OCI-LY1 (cell line): Measurements from ENCODE around the gene ZP1.

Experiments
- H2AFZ ChIP-seq: fragments of 200-600 bp; sonication (generic), shearing (Covaris generic); 2 replicates; pipeline ENCODE4 v1.6.0; 2014; ENCODE audit warnings: antibody characterized with exemption, mild to moderate bottlenecking, low read length
- H3F3A ChIP-seq: fragments of 200-600 bp; sonication (generic), shearing (Covaris generic); 2 replicates; pipeline ENCODE4 v1.6.0; 2014; ENCODE audit warnings: mild to moderate bottlenecking, antibody characterized with exemption, low read length, moderate library complexity; ENCODE audit not compliant: insufficient read depth
- H3K27ac ChIP-seq: fragments of 200-600 bp; sonication (generic); 2 replicates; pipeline ENCODE4 v1.5.1; 2014; ENCODE audit warnings: low read length, mixed run types, mild to moderate bottlenecking, low read depth; ENCODE audit not compliant: poor library complexity, severe bottlenecking
- H3K27me3 ChIP-seq: fragments of 200-600 bp; sonication (generic); 2 replicates; pipeline ENCODE4 v1.6.0; 2014; ENCODE audit warnings: antibody characterized with exemption, mild to moderate bottlenecking, low read length, moderate library complexity; ENCODE audit not compliant: insufficient read depth
- H3K36me3 ChIP-seq: fragments of 200-600 bp; sonication (generic); 2 replicates; pipeline ENCODE4 v1.6.1; 2014; ENCODE audit warnings: mild to moderate bottlenecking, antibody characterized with exemption, low read length, moderate library complexity, mixed read lengths; ENCODE audit not compliant: insufficient read depth
- H3K4me1 ChIP-seq: fragments of 200-600 bp; sonication (generic); 2 replicates; pipeline ENCODE4 v1.5.1; 2014; ENCODE audit warnings: mild to moderate bottlenecking, low read length, moderate library complexity; ENCODE audit not compliant: insufficient read depth, severe bottlenecking
- H3K4me2 ChIP-seq: fragments of 200-600 bp; sonication (generic), shearing (Covaris generic); 2 replicates; pipeline ENCODE4 v1.6.1; 2014; ENCODE audit warnings: low read length
- H3K4me3 ChIP-seq: fragments of 200-600 bp; sonication (generic); 2 replicates; pipeline ENCODE4 v1.5.1; 2014; ENCODE audit warnings: low read length, low read depth, mild to moderate bottlenecking, mixed read lengths; ENCODE audit not compliant: poor library complexity, severe bottlenecking
- H3K79me2 ChIP-seq: fragments of 200-600 bp; shearing (Covaris generic); 2 replicates; pipeline ENCODE4 v1.6.1; 2016; ENCODE audit warnings: mixed run types, low read length, mixed read lengths; ENCODE audit not compliant: insufficient read depth
- H3K9ac ChIP-seq: fragments of 200-600 bp; sonication (generic), shearing (Covaris generic); 2 replicates; pipeline ENCODE4 v1.6.1; 2014; ENCODE audit warnings: mild to moderate bottlenecking, low read length, mixed read lengths
- H3K9me2 ChIP-seq: fragments of 200-600 bp; sonication (generic), shearing (Covaris generic); 2 replicates; pipeline ENCODE4 v1.6.1; 2014; ENCODE audit warnings: low read depth, mild to moderate bottlenecking, low read length, mixed read lengths
- H3K9me3 ChIP-seq: fragments of 200-600 bp; shearing (Covaris generic); 2 replicates; pipeline ENCODE4 v1.6.1; 2014; ENCODE audit warnings: low read length, mixed read lengths
- H4K20me1 ChIP-seq: fragments of 200-600 bp; sonication (generic), shearing (Covaris generic); 2 replicates; pipeline ENCODE4 v1.6.0; 2016; ENCODE audit warnings: mild to moderate bottlenecking, low read length; ENCODE audit not compliant: insufficient read depth
- EZH2 ChIP-seq: fragments of 200-600 bp; sonication (generic), shearing (Covaris generic); IDR thresholded peaks from 2 replicates; pipeline ENCODE4 v1.8.0; 2017; ENCODE audit warnings: borderline replicate concordance, mixed run types, mild to moderate bottlenecking, antibody characterized with exemption, low read length, moderate library complexity, mixed read lengths
- TF ChIP-seq, protein P1 (sequence below): fragments of 200-600 bp; sonication (generic), shearing (Covaris generic); IDR thresholded peaks from 2 replicates; pipeline ENCODE4 v1.5.1; 2017; ENCODE audit warnings: mild to moderate bottlenecking, antibody characterized with exemption, low read length, moderate library complexity, mixed read lengths

The ZP1 gene

DNA sequence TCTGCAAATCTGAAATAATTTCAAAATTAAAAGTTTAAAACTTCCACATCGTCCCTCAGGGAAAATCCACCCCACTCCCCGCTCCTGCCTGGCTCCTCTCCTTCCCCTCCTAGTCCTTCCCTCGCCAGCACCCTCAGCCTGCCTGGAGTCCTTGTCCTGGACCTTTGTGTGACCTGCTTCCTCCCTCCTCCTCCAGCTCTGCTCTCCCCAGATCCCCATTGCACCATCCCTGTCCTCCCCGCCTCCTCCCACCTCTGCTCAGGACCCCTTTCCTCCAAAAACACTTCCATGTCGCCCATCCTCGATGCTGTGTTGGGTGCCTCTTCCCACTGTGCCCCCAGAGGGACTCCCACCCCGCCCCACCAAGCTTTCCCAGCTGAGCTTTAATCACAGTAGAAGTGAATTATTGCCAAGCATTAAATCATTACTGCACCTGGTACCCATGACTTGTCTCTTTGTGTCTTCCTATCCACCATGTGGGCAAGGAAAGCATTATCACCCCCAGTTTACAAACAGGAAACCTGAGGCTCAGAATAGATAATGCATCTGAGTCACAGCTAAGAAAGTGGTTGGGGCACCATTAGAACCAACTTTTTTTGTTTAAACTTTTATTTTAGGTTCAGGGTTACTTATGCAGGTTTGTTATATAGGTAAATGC, 2.4 kb upstream of the ZP1 start:
- no peak overlapping the region for H3K4me3 ChIP-seq
- H3K79me2 ChIP-seq, result no peaks in the 10 kb centered on the region
- H3K9me3 ChIP-seq, result no peaks in the 10 kb centered on the region
- peaks cover 4% of the 10 kb centered on the region; the same call in 1 of the 2 replicates for H3K27me3 ChIP-seq
- no peak for TF ChIP-seq EZH2
- TF ChIP-seq, protein P1, sequence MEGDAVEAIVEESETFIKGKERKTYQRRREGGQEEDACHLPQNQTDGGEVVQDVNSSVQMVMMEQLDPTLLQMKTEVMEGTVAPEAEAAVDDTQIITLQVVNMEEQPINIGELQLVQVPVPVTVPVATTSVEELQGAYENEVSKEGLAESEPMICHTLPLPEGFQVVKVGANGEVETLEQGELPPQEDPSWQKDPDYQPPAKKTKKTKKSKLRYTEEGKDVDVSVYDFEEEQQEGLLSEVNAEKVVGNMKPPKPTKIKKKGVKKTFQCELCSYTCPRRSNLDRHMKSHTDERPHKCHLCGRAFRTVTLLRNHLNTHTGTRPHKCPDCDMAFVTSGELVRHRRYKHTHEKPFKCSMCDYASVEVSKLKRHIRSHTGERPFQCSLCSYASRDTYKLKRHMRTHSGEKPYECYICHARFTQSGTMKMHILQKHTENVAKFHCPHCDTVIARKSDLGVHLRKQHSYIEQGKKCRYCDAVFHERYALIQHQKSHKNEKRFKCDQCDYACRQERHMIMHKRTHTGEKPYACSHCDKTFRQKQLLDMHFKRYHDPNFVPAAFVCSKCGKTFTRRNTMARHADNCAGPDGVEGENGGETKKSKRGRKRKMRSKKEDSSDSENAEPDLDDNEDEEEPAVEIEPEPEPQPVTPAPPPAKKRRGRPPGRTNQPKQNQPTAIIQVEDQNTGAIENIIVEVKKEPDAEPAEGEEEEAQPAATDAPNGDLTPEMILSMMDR, result no peak
- no peaks in the 10 kb centered on the region for H3K36me3 ChIP-seq
- no peaks in the 10 kb centered on the region for H4K20me1 ChIP-seq
- H3K4me2 ChIP-seq, result no peak overlapping the region
- no peaks in the 10 kb centered on the region for H3K9me2 ChIP-seq
- no peak overlapping the region for H2AFZ ChIP-seq
- no peaks in the 10 kb centered on the region for H3K4me1 ChIP-seq
- H3F3A ChIP-seq, result no peaks in the 10 kb centered on the region
- H3K9ac ChIP-seq, result no peak overlapping the region
- H3K27ac ChIP-seq, result no peak overlapping the region

DNA sequence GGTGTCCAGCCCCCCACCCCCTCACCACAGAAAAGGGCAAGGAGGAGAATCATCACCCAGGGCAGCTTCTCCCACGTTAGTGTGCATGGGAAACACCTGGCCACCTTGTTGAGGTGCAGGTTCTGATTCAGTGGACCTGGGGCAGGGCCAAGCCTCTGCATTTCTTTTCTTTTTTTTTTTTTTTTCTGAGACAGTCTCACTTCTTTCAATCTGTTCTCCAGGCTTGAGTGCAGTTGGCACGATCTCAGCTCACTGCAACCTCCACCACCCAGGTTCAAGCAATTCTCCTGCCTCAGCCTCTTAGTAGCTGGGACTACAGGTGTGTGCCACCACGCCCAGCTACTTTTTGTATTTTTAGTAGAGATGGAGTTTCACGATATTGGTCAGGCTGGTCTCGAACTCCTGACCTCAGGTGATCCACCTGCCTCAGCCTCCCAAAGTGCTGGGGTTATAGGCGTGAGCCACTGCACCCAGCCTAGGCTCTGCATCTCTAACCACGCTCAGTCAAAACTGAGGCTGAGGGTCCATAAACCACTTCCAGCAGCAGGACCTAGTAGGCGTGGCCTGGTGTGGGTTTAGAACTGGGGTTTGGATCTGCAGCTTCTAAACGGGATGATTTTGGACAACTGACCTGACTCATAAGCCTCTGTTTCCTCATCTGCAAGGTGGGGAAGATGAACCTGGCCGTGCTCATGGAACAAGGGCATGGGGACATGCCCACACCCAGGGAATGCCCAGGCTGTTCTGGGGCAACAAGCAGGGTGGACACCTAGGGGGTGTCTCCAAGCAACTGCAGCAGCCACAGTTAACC, 734 bp downstream of the ZP1 start:
- H3K9ac ChIP-seq, result no peak overlapping the region
- H3K4me2 ChIP-seq, result no peak overlapping the region
- H3K9me3 ChIP-seq, result no peaks in the 10 kb centered on the region
- H2AFZ ChIP-seq, result no peak overlapping the region
- no peaks in the 10 kb centered on the region for H3K9me2 ChIP-seq
- H3K4me3 ChIP-seq, result no peak overlapping the region
- H4K20me1 ChIP-seq, result no peaks in the 10 kb centered on the region
- H3K79me2 ChIP-seq, result no peaks in the 10 kb centered on the region
- H3K27me3 ChIP-seq, result no peaks in the 10 kb centered on the region
- no peaks in the 10 kb centered on the region for H3K36me3 ChIP-seq
- H3K27ac ChIP-seq, result no peak overlapping the region
- TF ChIP-seq EZH2, result no peak
- TF ChIP-seq, protein P1, result no peak
- no peaks in the 10 kb centered on the region for H3K4me1 ChIP-seq
- no peaks in the 10 kb centered on the region for H3F3A ChIP-seq

DNA sequence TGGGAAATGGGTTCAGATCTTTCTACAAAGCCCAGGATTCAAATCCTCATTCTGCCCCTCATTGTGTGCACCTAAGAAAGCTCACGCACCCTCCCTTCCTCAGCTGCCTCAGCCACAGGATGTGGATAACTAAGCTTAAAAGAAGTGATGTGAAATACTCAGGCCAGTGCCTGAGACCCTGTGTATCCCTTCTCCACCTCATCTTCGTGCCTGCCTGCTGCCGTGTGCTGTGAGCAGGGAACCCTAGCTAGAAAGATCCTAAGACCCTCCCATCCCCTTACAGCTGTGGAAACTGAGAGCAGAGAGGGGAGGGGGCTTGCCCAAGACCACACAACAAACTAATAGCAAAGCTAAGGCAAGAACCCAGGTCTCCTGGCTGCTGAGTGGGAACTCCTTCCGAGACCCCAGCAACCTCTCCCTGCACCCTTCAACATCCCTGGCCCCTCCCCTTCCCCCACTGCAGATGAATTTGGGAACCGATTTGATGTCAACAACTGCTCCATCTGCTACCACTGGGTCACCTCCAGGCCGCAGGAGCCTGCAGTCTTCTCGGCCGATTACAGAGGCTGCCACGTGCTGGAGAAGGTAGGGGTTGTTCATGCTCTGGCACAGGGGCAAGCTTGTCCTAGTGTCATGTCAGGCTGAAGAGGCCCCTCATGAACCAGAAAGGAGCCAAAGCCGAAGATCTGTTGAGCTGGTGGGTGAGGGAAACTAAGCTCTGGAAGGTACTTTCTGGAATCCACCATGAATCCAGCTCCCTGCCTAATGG, 1.5 kb downstream of the ZP1 start:
- TF ChIP-seq, protein P1, result no peak
- no peak for TF ChIP-seq EZH2
- H2AFZ ChIP-seq, result no peak overlapping the region
- no peak overlapping the region for H3K4me2 ChIP-seq
- H3K4me3 ChIP-seq, result no peak overlapping the region
- H3K9ac ChIP-seq, result no peak overlapping the region
- H3K27me3 ChIP-seq, result no peaks in the 10 kb centered on the region
- H3K27ac ChIP-seq, result no peak overlapping the region
- no peaks in the 10 kb centered on the region for H3K9me3 ChIP-seq
- H3K4me1 ChIP-seq, result no peaks in the 10 kb centered on the region
- no peaks in the 10 kb centered on the region for H3F3A ChIP-seq
- H3K9me2 ChIP-seq, result no peaks in the 10 kb centered on the region
- no peaks in the 10 kb centered on the region for H4K20me1 ChIP-seq
- no peaks in the 10 kb centered on the region for H3K36me3 ChIP-seq
- no peaks in the 10 kb centered on the region for H3K79me2 ChIP-seq
